Measurements from ENCODE around the gene MTUS2. TPM values are rescaled to one million over a fixed set of nuclear protein-coding genes. Genes with fewer than 3 reads are reported as not detected.

MTUS2 gene
- total RNA-seq, 1 experiment from 2014 or later: 1.7 TPM

DNA sequence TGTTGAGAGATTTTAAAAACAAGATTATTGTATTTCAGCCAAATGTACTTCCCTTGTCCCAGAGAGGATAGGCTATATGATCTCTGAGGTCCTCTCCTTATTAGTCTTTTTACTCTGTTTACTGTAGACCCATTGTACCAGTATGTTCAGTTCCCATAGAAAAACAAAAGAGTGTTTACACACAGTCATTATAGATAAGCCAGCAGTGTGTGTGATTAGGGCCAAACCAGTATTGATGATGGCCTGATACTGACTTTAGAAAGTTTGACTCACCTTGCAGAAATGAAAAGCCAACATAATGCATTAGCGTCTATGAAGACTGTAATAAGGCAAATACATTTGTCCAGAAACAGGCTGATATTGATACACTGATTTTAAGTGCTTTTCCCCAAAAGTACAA, 6.2 kb downstream of the MTUS2 start:
- Histone ChIP-seq H3K4me1 (no peaks in the 10 kb centered on the region), H3K4me3 (ENCODE audit: low read depth, low read length) (no peak overlapping the region), H3K36me3 (ENCODE audit: control insufficient read depth, insufficient read depth, low read length) (no peaks in the 10 kb centered on the region), H3K27me3 (replicated peaks; ENCODE audit: control insufficient read depth, insufficient read depth, low read length) (no peaks in the 10 kb centered on the region), H3K9me3 (peaks cover 34% of the 10 kb centered on the region)
- no peaks in the 10 kb centered on the region for H3K4me1 Mint-ChIP-seq (ENCODE audit: low read depth, unreplicated experiment)
- no peaks in the 10 kb centered on the region for H3K36me3 Mint-ChIP-seq (ENCODE audit: insufficient read depth, unreplicated experiment)
- intact Hi-C loops (cut with micrococcal nuclease; ENCODE audit: unreplicated experiment): no loop called here
- no TSS peak for BruUV-seq (replicated peaks)
- peaks cover 32% of the 10 kb centered on the region for H3K9me3 Mint-ChIP-seq (ENCODE audit: unreplicated experiment)
- peaks cover 13% of the 10 kb centered on the region for H3K27me3 Mint-ChIP-seq (ENCODE audit: insufficient read depth, unreplicated experiment)
- ChIA-PET POLR2A (no interaction called here), CTCF (no interaction called here)
- no peak overlapping the region for H3K27ac Mint-ChIP-seq (ENCODE audit: unreplicated experiment)
- DNase-seq: no peak
- TF ChIP-seq, protein P1, sequence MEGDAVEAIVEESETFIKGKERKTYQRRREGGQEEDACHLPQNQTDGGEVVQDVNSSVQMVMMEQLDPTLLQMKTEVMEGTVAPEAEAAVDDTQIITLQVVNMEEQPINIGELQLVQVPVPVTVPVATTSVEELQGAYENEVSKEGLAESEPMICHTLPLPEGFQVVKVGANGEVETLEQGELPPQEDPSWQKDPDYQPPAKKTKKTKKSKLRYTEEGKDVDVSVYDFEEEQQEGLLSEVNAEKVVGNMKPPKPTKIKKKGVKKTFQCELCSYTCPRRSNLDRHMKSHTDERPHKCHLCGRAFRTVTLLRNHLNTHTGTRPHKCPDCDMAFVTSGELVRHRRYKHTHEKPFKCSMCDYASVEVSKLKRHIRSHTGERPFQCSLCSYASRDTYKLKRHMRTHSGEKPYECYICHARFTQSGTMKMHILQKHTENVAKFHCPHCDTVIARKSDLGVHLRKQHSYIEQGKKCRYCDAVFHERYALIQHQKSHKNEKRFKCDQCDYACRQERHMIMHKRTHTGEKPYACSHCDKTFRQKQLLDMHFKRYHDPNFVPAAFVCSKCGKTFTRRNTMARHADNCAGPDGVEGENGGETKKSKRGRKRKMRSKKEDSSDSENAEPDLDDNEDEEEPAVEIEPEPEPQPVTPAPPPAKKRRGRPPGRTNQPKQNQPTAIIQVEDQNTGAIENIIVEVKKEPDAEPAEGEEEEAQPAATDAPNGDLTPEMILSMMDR (IDR thresholded peaks at IDR 0.05; ENCODE audit: insufficient read depth in 1 of 2, low read depth in 1 of 2, low read length in 1 of 2, severe bottlenecking in 1 of 2, unreplicated experiment in 1 of 2): no peak
- H3K4me3 Mint-ChIP-seq (ENCODE audit: unreplicated experiment): no peak overlapping the region

DNA sequence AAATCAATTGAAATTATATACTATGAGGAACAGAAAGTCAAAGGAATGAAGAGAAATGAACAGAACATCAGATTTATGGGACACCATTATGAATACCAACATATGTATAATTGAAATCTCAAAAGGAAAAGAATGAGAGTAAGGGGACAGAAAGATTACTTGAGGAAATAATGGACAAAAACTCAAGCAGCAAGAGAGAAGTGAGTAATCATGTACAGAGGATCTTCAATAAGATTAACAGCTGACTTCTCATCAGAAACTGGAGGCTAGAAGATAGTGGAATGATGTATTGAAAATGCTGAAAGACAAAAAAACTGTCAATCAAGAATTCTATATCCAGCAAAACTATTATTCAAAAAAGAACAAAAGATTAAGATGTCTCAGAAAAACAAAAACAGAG, 10.4 kb downstream of the MTUS2 start:
- H3K4me1 ChIP-seq: no peaks in the 10 kb centered on the region
- peaks cover 27% of the 10 kb centered on the region for H3K9me3 ChIP-seq
- Mint-ChIP-seq H3K36me3 (ENCODE audit: insufficient read depth, unreplicated experiment) (no peaks in the 10 kb centered on the region), H3K27me3 (ENCODE audit: insufficient read depth, unreplicated experiment) (no peaks in the 10 kb centered on the region), H3K4me3 (ENCODE audit: unreplicated experiment) (no peak overlapping the region), H3K4me1 (ENCODE audit: low read depth, unreplicated experiment) (no peaks in the 10 kb centered on the region), H3K9me3 (ENCODE audit: unreplicated experiment) (peaks cover 26% of the 10 kb centered on the region), H3K27ac (ENCODE audit: unreplicated experiment) (no peak overlapping the region)
- TF ChIP-seq, protein P1 (IDR thresholded peaks at IDR 0.05; ENCODE audit: insufficient read depth in 1 of 2, low read depth in 1 of 2, low read length in 1 of 2, severe bottlenecking in 1 of 2, unreplicated experiment in 1 of 2): no peak
- CTCF ChIA-PET: no interaction called here
- no peak overlapping the region for H3K4me3 ChIP-seq (ENCODE audit: low read depth, low read length)
- intact Hi-C loops (cut with micrococcal nuclease; ENCODE audit: unreplicated experiment): no loop called here
- no peak for DNase-seq
- POLR2A ChIA-PET: no interaction called here
- no peaks in the 10 kb centered on the region; the same call in 1 of the 2 replicates for H3K27me3 ChIP-seq (replicated peaks; ENCODE audit: control insufficient read depth, insufficient read depth, low read length)
- H3K36me3 ChIP-seq (ENCODE audit: control insufficient read depth, insufficient read depth, low read length): no peaks in the 10 kb centered on the region
- BruUV-seq (replicated peaks): no TSS peak

DNA sequence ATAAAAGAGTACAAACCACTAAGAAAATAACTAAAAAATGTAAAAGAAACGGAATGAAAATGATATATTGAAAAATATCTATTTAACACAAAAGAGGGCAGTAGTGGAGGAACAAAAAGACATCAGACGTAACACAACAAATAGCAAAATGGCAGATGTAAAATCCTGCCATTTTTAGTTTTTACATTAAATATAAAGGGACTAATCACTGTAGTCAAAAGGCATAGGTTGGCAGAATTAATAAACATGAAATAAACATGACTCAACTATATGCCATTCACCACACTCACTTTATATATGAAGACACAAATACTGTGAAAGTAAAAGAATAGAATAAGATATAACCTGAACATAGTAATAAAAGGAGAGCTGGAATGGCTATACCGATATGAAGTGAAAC, 11.0 kb downstream of the MTUS2 start:
- no TSS peak for BruUV-seq (replicated peaks)
- intact Hi-C loops (cut with micrococcal nuclease; ENCODE audit: unreplicated experiment): no loop called here
- peaks cover 26% of the 10 kb centered on the region for H3K9me3 Mint-ChIP-seq (ENCODE audit: unreplicated experiment)

More for the DNA sequence above, 11.0 kb downstream of the MTUS2 start:
- H3K27ac Mint-ChIP-seq (ENCODE audit: unreplicated experiment): no peak overlapping the region
- Histone ChIP-seq H3K4me3 (ENCODE audit: low read depth, low read length) (no peak overlapping the region), H3K9me3 (peaks cover 27% of the 10 kb centered on the region), H3K27me3 (replicated peaks; ENCODE audit: control insufficient read depth, insufficient read depth, low read length) (no peaks in the 10 kb centered on the region; the same call in 1 of the 2 replicates), H3K36me3 (ENCODE audit: control insufficient read depth, insufficient read depth, low read length) (no peaks in the 10 kb centered on the region), H3K4me1 (no peaks in the 10 kb centered on the region)
- POLR2A ChIA-PET: no interaction called here
- H3K4me1 Mint-ChIP-seq (ENCODE audit: low read depth, unreplicated experiment): no peaks in the 10 kb centered on the region
- no peaks in the 10 kb centered on the region for H3K36me3 Mint-ChIP-seq (ENCODE audit: insufficient read depth, unreplicated experiment)
- H3K4me3 Mint-ChIP-seq (ENCODE audit: unreplicated experiment): no peak overlapping the region
- TF ChIP-seq, protein P1 (IDR thresholded peaks at IDR 0.05; ENCODE audit: insufficient read depth in 1 of 2, low read depth in 1 of 2, low read length in 1 of 2, severe bottlenecking in 1 of 2, unreplicated experiment in 1 of 2): no peak
- no peak for DNase-seq
- no peaks in the 10 kb centered on the region for H3K27me3 Mint-ChIP-seq (ENCODE audit: insufficient read depth, unreplicated experiment)
- CTCF ChIA-PET: no interaction called here
